SU-DHL-6 (cell line): Measurements from ENCODE around the gene ZBP1.

Experiments used
- CTCF ChIP-seq: fragments of 200-600 bp; sonication (generic); IDR thresholded peaks from one replicate; pipeline ENCODE4 v1.5.1; 2017; ENCODE audit warnings: antibody characterized with exemption, mild to moderate bottlenecking, low read length, moderate library complexity; ENCODE audit not compliant: insufficient read depth, poor library complexity, severe bottlenecking
- EZH2phosphoT487 ChIP-seq: fragments of 200-600 bp; sonication (generic), shearing (Covaris generic); conservative IDR thresholded peaks from 2 replicates; pipeline ENCODE4 v1.6.1; 2018; ENCODE audit warnings: mild to moderate bottlenecking, antibody characterized with exemption, low read length, moderate library complexity, mixed read lengths

DNA sequence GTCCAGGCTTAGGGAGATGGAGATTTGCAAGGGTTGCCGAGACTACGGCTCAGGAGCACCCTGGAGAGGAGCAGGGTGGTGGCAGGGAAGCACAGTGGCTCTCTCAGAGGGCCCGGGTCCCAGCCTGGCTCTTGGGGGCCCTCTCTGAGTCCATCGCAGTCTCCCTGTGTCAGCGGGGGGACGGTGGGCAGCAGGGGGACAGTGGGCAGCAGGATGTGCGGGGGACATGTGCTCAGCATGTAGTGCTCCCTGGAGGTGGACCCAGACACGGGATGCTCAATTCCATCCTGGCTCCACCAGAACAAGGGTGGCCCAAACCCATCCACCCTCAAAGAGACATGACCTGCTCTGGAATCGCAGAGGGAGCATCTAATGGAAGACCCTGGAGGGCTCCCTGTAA lies 43.0 kb upstream of the ZBP1 start:
- TF ChIP-seq CTCF (no peak), EZH2phosphoT487 (no peak)
